ENCODE data around the gene ARL14EPL. TPM values are rescaled to one million over a fixed set of nuclear protein-coding genes. Genes with fewer than 3 reads are reported as not detected.
"Not testable (repeated sequence)": the region's sequence is repeated elsewhere in the genome, so short reads cannot be mapped to it uniquely, and the experiment has no call there.

The ARL14EPL gene
- total RNA-seq, 1 donor from 2014 or later = not detected

DNA sequence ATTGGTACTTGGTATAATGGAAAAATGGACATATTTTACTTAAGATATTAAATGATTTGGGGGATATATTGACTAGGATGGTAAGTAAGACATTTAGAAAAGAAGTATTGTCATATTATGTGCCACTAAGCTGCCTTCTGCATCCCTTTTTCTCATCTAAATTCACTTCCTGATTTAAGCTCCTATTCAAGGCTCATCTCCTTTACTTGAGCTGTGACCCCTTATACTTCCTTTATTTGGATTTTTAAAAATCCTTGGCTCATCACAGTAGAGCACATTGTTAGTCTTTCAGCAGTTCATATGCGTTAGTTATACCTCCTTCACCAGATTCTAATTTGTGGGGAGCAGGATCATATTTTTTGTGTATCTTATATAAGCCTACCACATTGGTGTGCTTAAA lies 59.1 kb downstream of the ARL14EPL start:
- Mint-ChIP-seq H3K27me3 (ENCODE audit: low read depth) (no peaks in the 10 kb centered on the region), H3K4me3 (no peak overlapping the region), H3K36me3 (ENCODE audit: low read depth) (peaks cover 14% of the 10 kb centered on the region), H3K4me1 (peaks cover 4% of the 10 kb centered on the region), H3K9me3 (no peaks in the 10 kb centered on the region), H3K27ac (ENCODE audit: unreplicated experiment) (no peak overlapping the region)
- TF ChIP-seq, protein P1, sequence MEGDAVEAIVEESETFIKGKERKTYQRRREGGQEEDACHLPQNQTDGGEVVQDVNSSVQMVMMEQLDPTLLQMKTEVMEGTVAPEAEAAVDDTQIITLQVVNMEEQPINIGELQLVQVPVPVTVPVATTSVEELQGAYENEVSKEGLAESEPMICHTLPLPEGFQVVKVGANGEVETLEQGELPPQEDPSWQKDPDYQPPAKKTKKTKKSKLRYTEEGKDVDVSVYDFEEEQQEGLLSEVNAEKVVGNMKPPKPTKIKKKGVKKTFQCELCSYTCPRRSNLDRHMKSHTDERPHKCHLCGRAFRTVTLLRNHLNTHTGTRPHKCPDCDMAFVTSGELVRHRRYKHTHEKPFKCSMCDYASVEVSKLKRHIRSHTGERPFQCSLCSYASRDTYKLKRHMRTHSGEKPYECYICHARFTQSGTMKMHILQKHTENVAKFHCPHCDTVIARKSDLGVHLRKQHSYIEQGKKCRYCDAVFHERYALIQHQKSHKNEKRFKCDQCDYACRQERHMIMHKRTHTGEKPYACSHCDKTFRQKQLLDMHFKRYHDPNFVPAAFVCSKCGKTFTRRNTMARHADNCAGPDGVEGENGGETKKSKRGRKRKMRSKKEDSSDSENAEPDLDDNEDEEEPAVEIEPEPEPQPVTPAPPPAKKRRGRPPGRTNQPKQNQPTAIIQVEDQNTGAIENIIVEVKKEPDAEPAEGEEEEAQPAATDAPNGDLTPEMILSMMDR (conservative IDR thresholded peaks at IDR 0.05) = no peak
- no peak for DNase-seq (ENCODE audit: low read depth, low spot score)

DNA sequence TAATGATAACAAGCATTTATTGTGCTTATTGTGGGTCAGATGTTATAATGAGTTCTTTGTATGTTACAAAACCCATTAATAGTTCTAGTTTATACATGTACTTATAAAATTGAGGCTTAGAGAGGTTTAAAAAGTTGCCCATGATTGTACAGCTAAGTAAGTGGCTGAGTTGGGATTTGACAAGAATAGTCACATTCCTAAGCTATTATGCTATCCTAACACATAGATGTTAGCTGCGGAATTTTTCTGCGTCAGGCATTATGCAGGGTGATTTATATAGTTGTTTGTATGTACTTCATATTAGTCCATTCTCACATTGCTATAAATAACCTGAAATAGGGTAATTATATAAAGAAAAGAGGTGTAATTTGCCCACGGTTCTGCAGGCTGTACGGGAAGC lies 65.0 kb downstream of the ARL14EPL start:
- Mint-ChIP-seq H3K4me3 (no peak overlapping the region), H3K27ac (ENCODE audit: unreplicated experiment) (no peak overlapping the region), H3K36me3 (ENCODE audit: low read depth) (peaks cover 35% of the 10 kb centered on the region), H3K9me3 (peaks cover 2% of the 10 kb centered on the region), H3K4me1 (no peaks in the 10 kb centered on the region), H3K27me3 (ENCODE audit: low read depth) (no peaks in the 10 kb centered on the region)
- no peak for DNase-seq (ENCODE audit: low read depth, low spot score)
- TF ChIP-seq, protein P1 (conservative IDR thresholded peaks at IDR 0.05) = no peak

DNA sequence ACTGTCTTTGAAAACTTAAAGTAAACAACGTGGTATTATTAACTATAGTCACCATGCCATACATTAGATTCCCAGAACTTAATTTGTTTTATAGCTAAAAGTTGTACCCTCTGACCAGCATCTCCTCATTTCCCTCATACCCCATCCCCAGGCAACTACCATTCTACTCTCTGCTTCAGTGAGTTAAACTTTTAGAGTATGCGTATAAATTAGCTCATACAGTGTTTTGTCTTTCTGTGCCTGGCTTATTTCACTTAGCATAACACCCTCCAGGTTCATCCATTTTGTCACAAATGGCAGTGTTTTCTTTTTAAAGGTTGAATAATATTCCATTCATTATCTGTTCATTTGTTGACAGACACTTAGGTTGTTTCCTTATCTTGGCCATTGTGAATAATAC lies 66.7 kb downstream of the ARL14EPL start:
- Mint-ChIP-seq H3K27ac (ENCODE audit: unreplicated experiment) (no peak overlapping the region), H3K4me1 (no peaks in the 10 kb centered on the region), H3K36me3 (ENCODE audit: low read depth) (peaks cover 43% of the 10 kb centered on the region), H3K27me3 (ENCODE audit: low read depth) (no peaks in the 10 kb centered on the region), H3K4me3 (no peak overlapping the region), H3K9me3 (peaks cover 3% of the 10 kb centered on the region)
- no peak for DNase-seq (ENCODE audit: low read depth, low spot score)
- TF ChIP-seq, protein P1 (conservative IDR thresholded peaks at IDR 0.05) = no peak

DNA sequence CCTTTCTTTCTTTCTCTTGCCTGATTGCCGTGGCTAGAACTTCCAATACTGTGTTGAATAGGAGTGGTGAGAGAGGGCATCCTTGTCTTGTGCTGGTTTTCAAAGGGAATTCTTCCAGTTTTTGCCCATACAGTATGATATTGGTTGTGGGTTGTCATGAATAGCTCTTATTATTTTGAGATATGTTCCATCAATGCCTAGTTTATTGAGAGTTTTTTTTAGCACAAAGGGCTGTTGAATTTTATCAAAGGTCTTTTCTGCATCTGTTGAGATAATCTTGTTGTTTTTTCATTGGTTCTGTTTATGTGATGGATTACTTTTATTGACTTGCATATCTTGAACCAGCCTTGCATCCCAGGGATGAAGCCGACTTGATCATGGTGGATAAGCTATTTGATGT lies 72.7 kb downstream of the ARL14EPL start:
- H3K4me1 Mint-ChIP-seq; H3K4me3 Mint-ChIP-seq; H3K27ac Mint-ChIP-seq (ENCODE audit: unreplicated experiment); H3K27me3 Mint-ChIP-seq (ENCODE audit: low read depth); DNase-seq (ENCODE audit: low read depth, low spot score): not testable (repeated sequence)
- Mint-ChIP-seq H3K36me3 (ENCODE audit: low read depth) (peaks cover 66% of the 10 kb centered on the region), H3K9me3 (peaks cover 11% of the 10 kb centered on the region)

Other genes starting within 250 kb of the ARL14EPL start
- 27.6 and 28.9 TPM in 2 replicates for gene CDO1, start 215.8 kb upstream of the ARL14EPL start, total RNA-seq
- gene ATG12, start 190.9 kb upstream of the ARL14EPL start, total RNA-seq = 52.0 and 56.3 TPM in 2 replicates
- gene AP3S1, start 190.5 kb upstream of the ARL14EPL start, total RNA-seq = 61.4 and 74.9 TPM in 2 replicates
- 0.34 and 0.56 TPM in 2 replicates for gene LVRN, start 70.0 kb upstream of the ARL14EPL start, total RNA-seq
- gene COMMD10, start 52.6 kb downstream of the ARL14EPL start, total RNA-seq = 29.4 and 30.7 TPM in 2 replicates